Memory B cell (primary cell): ENCODE measurements around the gene CD24.

ENCODE experiments used
- ATAC-seq: fragments of 150-1000 bp; cut with Tn5 transposase; 2 replicates; pipeline ENCODE4 v1.10.0; 2021; ENCODE audit warnings: low read depth, mild to moderate bottlenecking, moderate library complexity
- DNase-seq, 2 donors: peaks; one replicate each; pipeline ENCODE4 v3.0.0; 2022; ENCODE audit warnings: low spot score in 2 of 2
- H3K27ac Mint-ChIP-seq: one replicate; pipeline ENCODE4 v1.8.0; 2022; ENCODE audit warnings: mild to moderate bottlenecking, moderate library complexity, mixed read lengths
- H3K27me3 Mint-ChIP-seq: one replicate; pipeline ENCODE4 v1.8.0; 2022; ENCODE audit warnings: mixed read lengths
- H3K36me3 Mint-ChIP-seq: one replicate; pipeline ENCODE4 v1.8.0; 2022; ENCODE audit warnings: mild to moderate bottlenecking, mixed read lengths
- H3K4me1 Mint-ChIP-seq: one replicate; pipeline ENCODE4 v1.8.0; 2022; ENCODE audit warnings: mixed read lengths
- H3K4me3 Mint-ChIP-seq: one replicate; pipeline ENCODE4 v1.8.0; 2022; ENCODE audit warnings: mild to moderate bottlenecking, moderate library complexity, mixed read lengths
- H3K9me3 Mint-ChIP-seq: one replicate; pipeline ENCODE4 v1.8.0; 2022; ENCODE audit warnings: mixed read lengths

Gene CD24

GRCh38 chr6:106961801-106962200 is 12.7 kb downstream of the CD24 start:
- no peak overlapping the region for H3K27ac Mint-ChIP-seq
- DNase-seq (no peak), ATAC-seq (no peak)
- peaks cover 5% of the 10 kb centered on the region for H3K4me1 Mint-ChIP-seq
- H3K27me3 Mint-ChIP-seq, result no peaks in the 10 kb centered on the region
- peaks cover 3% of the 10 kb centered on the region for H3K9me3 Mint-ChIP-seq
- H3K36me3 Mint-ChIP-seq, result no peaks in the 10 kb centered on the region
- H3K4me3 Mint-ChIP-seq, result no peak overlapping the region

- Mint-ChIP-seq H3K36me3 (no peaks in the 10 kb centered on the region), H3K27ac (no peak overlapping the region), H3K9me3 (peaks cover 3% of the 10 kb centered on the region), H3K4me3 (no peak overlapping the region), H3K27me3 (no peaks in the 10 kb centered on the region), H3K4me1 (peaks cover 2% of the 10 kb centered on the region)
- ATAC-seq, result no peak
- no peak for DNase-seq
These were observed 13.4 kb downstream of the CD24 start for GRCh38 chr6:106961136-106961535.

GRCh38 chr6:106959985-106960384 is 14.5 kb downstream of the CD24 start:
- Mint-ChIP-seq H3K4me1 (peaks cover 2% of the 10 kb centered on the region), H3K9me3 (peaks cover 3% of the 10 kb centered on the region), H3K27ac (no peak overlapping the region), H3K27me3 (no peaks in the 10 kb centered on the region), H3K36me3 (no peaks in the 10 kb centered on the region), H3K4me3 (no peak overlapping the region)
- DNase-seq (no peak), ATAC-seq (no peak)

GRCh38 chr6:106939848-106940247 is 34.7 kb downstream of the CD24 start:
- ATAC-seq, result peak; percentile 99
- Mint-ChIP-seq H3K9me3 (no peaks in the 10 kb centered on the region), H3K4me1 (peaks cover 11% of the 10 kb centered on the region), H3K27ac (peak overlapping the region; percentile 67), H3K27me3 (no peaks in the 10 kb centered on the region), H3K36me3 (no peaks in the 10 kb centered on the region), H3K4me3 (peak overlapping the region; percentile 81)
- DNase-seq, result peak in 1 of 2 donors; percentile 22

GRCh38 chr6:106939208-106939607 is 35.3 kb downstream of the CD24 start:
- no peaks in the 10 kb centered on the region for H3K36me3 Mint-ChIP-seq
- H3K9me3 Mint-ChIP-seq, result no peaks in the 10 kb centered on the region
- no peak overlapping the region for H3K4me3 Mint-ChIP-seq
- DNase-seq (no peak), ATAC-seq (no peak)
- H3K27ac Mint-ChIP-seq, result peak overlapping the region; percentile 67
- no peaks in the 10 kb centered on the region for H3K27me3 Mint-ChIP-seq
- peaks cover 11% of the 10 kb centered on the region for H3K4me1 Mint-ChIP-seq

GRCh38 chr6:106927531-106928398 is 46.8 kb downstream of the CD24 start:
- ATAC-seq, result peak; percentile 37
- Mint-ChIP-seq H3K4me3 (no peak overlapping the region), H3K9me3 (no peaks in the 10 kb centered on the region), H3K36me3 (no peaks in the 10 kb centered on the region), H3K4me1 (no peaks in the 10 kb centered on the region), H3K27ac (no peak overlapping the region), H3K27me3 (no peaks in the 10 kb centered on the region)
- DNase-seq, result peak; percentile 16 to 31

- no peaks in the 10 kb centered on the region for H3K4me1 Mint-ChIP-seq
- H3K36me3 Mint-ChIP-seq, result no peaks in the 10 kb centered on the region
- no peak overlapping the region for H3K27ac Mint-ChIP-seq
- no peaks in the 10 kb centered on the region for H3K9me3 Mint-ChIP-seq
- no peak overlapping the region for H3K4me3 Mint-ChIP-seq
- DNase-seq (no peak), ATAC-seq (no peak)
- H3K27me3 Mint-ChIP-seq, result no peaks in the 10 kb centered on the region
These were observed 48.6 kb downstream of the CD24 start for GRCh38 chr6:106925948-106926347.

GRCh38 chr6:106924694-106925523 is 49.6 kb downstream of the CD24 start:
- no peak overlapping the region for H3K4me3 Mint-ChIP-seq
- no peak for ATAC-seq
- peaks cover 2% of the 10 kb centered on the region for H3K4me1 Mint-ChIP-seq
- H3K27ac Mint-ChIP-seq, result no peak overlapping the region
- H3K36me3 Mint-ChIP-seq, result no peaks in the 10 kb centered on the region
- H3K9me3 Mint-ChIP-seq, result no peaks in the 10 kb centered on the region
- no peaks in the 10 kb centered on the region for H3K27me3 Mint-ChIP-seq
- no peak for DNase-seq

GRCh38 chr6:106922626-106923025 is 51.9 kb downstream of the CD24 start:
- no peak overlapping the region for H3K27ac Mint-ChIP-seq
- H3K36me3 Mint-ChIP-seq, result no peaks in the 10 kb centered on the region
- no peak overlapping the region for H3K4me3 Mint-ChIP-seq
- ATAC-seq (no peak), DNase-seq (no peak)
- H3K27me3 Mint-ChIP-seq, result no peaks in the 10 kb centered on the region
- no peaks in the 10 kb centered on the region for H3K9me3 Mint-ChIP-seq
- H3K4me1 Mint-ChIP-seq, result peaks cover 2% of the 10 kb centered on the region
